HG03457 (cell line): ENCODE results near the gene MAU2.

Source experiments
- ATAC-seq: cut with Tn5 transposase; IDR thresholded peaks from one replicate; pipeline ENCODE4 v1.9.1; 2021; ENCODE audit warnings: moderate number of reproducible peaks; ENCODE audit not compliant: unreplicated experiment

MAU2 gene

GRCh38 chr19:19306191-19306590 is 14.4 kb upstream of the MAU2 start:
- ATAC-seq = no peak

- no peak for ATAC-seq
These were observed 12.3 kb upstream of the MAU2 start for GRCh38 chr19:19308373-19308772.

- ATAC-seq = no peak
These were observed 5.2 kb upstream of the MAU2 start for GRCh38 chr19:19315444-19315843.

GRCh38 chr19:19316082-19316481 is 4.5 kb upstream of the MAU2 start:
- ATAC-seq = no peak

- peak; percentile 7 for ATAC-seq
These were observed 783 bp upstream of the MAU2 start for GRCh38 chr19:19319732-19320360.

- ATAC-seq = no peak
These were observed 530 bp downstream of the MAU2 start for GRCh38 chr19:19321141-19321577.

GRCh38 chr19:19324059-19324770 is 3.6 kb downstream of the MAU2 start:
- ATAC-seq = no peak

- ATAC-seq = no peak
These were observed 7.0 kb downstream of the MAU2 start for GRCh38 chr19:19327672-19328071.

GRCh38 chr19:19329126-19329525 is 8.5 kb downstream of the MAU2 start:
- ATAC-seq = no peak

- no peak for ATAC-seq
These were observed 13.7 kb downstream of the MAU2 start for GRCh38 chr19:19334063-19334988.

GRCh38 chr19:19334989-19335344 is 14.3 kb downstream of the MAU2 start:
- no peak for ATAC-seq

- ATAC-seq = no peak
These were observed 15.0 kb downstream of the MAU2 start for GRCh38 chr19:19335408-19336158.

GRCh38 chr19:19336597-19336996 is 16.0 kb downstream of the MAU2 start:
- no peak for ATAC-seq

GRCh38 chr19:19337120-19337519 is 16.5 kb downstream of the MAU2 start:
- no peak for ATAC-seq

- no peak for ATAC-seq
These were observed 17.5 kb downstream of the MAU2 start for GRCh38 chr19:19338082-19338481.

GRCh38 chr19:19341026-19341425 is 20.4 kb downstream of the MAU2 start:
- ATAC-seq = no peak

GRCh38 chr19:19342086-19343015 is 21.7 kb downstream of the MAU2 start:
- no peak for ATAC-seq

- no peak for ATAC-seq
These were observed 22.4 kb downstream of the MAU2 start for GRCh38 chr19:19343016-19343362.

- no peak for ATAC-seq
These were observed 23.1 kb downstream of the MAU2 start for GRCh38 chr19:19343762-19344161.

- ATAC-seq = no peak
These were observed 24.6 kb downstream of the MAU2 start for GRCh38 chr19:19345232-19345631.
